GM11168 (cell line): ENCODE measurements around the gene DTNA.

Source experiments
- in situ Hi-C: fragments of 300-500 bp; cut with MboI; formaldehyde crosslinking; loops from one replicate; pipeline ENCODE4 v1.12.0; 2022; ENCODE audit warnings: low sequenced_read_pairs; ENCODE audit not compliant: unreplicated experiment

The DTNA gene

DNA sequence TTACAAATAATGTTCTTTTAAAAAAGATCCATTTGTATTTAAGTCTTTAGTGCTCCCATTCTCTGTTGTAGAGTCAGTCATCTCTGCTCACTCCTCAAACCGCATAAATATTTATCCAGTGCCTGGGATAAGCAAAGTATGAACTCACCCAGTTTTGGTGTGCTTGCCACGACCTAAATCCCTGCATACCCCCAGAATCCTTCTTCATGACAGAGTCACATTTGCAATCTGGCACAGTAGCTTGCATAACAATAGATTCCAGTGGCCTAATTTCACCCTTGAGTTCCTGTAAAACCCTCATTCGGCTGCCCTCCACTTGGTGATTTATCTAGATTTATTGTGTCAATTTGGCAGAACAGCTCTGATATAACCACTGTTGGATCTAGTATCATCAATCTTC lies 92.9 kb downstream of the DTNA start:
- in situ Hi-C loops = no loop called here

DNA sequence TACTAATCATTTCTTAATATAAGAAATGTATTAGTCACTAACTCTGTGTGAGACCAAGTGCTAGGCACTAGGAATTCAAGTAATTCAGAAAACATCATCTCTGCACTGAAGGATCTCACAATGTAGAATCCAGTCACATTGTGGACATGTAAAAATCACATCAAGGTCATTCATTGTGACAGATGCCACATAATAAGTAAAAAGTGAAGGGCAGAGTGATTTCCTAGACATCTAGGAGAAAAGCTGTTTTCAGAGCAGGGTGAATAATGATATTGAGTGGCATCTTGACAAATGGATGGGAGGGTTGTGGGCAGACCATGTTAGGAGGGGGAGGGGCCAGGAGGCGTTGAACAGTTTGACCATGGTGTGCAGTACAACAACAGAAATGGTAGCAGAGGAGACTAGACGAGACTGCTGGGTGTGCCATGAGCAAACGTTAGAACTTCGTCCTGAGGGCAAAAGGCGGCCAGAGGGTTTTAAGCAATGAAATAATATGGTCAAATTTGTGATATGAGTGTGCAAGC lies 93.8 kb downstream of the DTNA start:
- in situ Hi-C loops = no loop called here

DNA sequence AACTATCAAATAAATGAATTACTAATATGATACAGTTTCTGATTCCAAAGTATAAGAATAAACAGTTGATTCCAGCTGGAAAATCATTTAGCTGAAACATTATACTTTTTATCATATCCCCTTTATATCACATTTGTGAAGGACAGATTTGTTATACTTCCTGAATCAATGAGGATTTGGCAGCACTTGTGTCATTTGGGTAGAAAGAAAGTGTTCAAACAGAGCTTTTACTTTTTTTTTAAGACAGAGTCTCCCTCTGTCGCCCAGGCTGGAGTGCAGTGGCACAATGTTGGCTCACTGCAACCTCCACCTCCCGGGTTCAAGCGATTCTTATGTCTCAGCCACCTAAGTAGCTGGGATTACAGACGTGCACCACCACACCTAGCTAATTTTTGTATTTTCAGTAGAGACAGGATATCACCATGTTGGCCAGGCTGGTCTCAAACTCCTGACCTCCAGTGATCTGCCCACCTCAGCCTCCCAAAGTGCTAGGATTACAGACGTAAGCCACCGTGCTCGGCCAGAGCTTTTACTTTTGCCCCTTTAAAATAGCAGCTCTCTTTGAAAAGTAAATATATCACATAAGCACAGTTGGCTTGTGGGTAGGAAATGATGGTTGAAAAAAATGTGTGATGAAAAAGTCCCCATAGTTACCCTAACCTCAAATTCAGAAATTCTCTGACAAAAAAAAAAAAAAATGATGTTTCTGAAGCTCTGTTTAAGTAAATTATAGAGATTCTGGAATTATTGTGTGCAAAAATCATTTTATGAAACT lies 95.2 kb downstream of the DTNA start:
- in situ Hi-C loops = no loop called here

DNA sequence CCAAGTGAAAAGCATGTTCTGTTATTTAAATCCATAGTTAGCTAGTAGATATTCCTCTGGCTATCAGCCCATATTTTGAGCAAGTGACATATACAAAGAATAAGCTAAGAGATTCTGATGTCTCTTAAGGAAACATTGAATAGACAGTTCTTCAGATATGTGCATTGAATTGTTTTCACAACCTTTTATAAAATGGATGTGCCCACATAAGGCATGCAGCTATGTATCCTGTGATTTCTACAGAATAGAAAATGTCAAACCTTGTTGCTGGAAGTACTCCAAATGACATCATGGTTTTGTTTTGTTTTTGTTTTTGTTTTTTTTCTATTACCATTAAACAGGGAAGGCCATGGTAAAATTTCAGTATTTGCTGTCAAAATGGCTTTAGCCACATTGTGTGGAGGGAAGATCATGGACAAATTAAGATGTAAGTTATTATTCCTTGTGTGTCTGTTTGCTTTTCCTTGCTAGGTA lies 95.8 kb downstream of the DTNA start:
- in situ Hi-C loops = no loop called here

DNA sequence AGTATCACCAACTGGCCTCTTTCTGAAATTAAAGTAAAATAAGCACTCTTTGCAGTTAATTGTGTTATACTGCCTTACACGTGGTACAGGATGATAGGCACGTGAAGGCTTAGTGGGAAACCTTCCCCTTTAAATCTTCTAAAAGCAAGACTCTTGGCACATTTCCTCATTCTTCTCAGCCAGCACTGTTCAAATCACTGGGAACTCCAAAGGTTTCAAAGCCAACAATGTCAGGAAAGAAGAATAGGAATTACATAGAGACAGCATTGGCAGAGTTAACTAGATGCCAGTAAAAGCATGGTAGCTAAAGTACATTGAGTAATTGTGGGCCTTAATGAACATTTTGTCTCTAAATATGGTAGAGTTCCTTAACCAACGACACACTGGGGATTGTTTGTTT lies 96.4 kb downstream of the DTNA start:
- in situ Hi-C loops = no loop called here

DNA sequence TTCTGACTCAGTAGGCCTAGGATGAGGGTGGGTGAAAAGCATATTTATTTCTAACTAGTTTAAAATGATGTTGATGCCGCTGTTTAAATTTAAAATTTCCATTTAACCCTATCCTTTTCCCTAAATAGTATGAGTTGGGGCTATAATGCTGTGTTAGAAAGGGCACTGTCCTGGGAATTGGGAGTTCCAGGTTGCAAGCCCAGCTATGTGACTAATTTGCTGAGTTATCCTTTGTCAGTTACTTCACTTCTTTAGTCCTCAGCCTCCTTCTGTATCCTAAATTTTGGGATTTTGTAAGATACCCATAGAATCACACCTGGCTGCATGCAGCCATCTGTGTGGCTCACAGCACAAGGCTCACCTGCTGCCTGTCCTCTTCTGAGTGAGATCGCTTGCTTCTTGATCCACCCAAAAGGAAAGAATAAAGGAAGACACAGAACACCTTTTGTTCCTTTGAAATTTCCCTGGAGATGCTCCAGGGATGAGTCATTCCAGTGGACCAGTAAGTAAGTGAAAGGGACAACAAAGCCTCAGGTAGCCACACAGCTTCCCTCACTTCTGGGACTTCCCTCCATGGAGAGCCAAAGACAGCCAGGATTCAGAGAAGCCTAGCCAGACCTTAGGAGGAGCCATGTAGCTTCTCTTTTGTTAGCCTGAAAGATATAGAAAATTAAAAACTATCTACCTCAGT lies 97.2 kb downstream of the DTNA start:
- in situ Hi-C loops = no loop called here

DNA sequence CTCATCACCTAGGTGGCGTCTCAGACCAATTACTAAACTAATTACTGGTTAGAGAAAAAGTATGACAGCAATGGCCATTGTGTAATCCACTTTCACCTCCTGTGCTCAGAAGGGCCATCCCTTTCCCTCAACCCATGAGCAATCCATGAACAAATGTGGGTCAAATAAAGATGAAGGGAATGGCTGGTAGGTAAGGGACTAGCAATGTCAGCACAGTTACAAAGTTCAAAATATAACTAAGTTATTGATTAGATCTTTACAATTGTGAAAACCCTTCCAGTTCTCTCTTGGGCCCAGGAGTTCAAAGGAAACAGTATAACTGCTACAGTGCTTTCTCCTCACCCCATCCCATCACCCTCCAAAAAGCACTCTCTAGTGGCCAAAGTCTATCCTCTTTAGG lies 98.3 kb downstream of the DTNA start:
- in situ Hi-C loops = no loop called here

DNA sequence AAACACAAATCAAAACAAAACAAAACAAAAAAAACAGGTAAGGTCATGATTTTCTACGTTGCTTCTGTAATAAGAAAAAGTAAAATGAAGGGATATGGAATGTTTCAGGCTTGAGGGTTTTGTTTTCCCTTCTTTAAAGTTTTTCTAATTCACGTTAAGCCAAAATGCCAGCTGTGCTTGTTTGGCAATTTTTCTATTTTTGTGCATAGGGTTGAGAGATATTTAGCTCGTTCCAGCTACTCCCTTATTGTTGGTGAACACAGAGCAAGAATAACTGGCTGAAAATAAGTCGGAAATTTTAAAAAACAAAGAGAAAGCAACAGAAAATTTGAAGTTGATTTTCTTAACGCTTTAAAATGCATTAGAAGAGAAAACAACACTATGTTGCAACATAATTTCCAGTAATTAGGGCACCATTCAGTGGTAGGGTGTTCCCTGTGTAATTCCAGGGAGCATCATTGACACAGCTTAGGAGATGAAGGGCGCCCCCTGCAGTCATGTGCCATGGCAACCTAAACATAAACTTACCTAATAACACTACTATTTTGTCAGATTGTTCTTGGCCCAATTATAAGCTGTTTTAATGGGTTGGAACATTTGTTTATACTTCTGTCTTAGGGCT lies 99.5 kb downstream of the DTNA start:
- in situ Hi-C loops = no loop called here

DNA sequence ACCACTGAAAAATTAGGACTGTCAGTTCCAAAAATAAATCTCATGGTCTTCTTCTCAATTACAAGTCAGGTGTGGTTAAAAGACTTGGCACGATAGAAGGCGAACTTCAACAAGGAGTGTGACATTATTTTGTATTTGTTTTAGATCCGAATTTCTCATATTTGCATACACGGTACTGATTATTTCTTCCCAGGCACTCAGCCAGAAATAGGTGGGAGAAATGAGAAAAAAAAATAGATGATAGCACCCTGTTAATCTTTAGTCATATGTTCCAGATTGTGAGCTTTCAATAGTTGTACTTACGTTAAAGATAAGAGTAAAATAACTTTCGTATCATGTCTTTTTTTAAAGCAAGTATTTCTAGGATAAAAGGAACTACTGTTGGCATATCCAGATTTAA lies 106.1 kb downstream of the DTNA start:
- in situ Hi-C loops = no loop called here

DNA sequence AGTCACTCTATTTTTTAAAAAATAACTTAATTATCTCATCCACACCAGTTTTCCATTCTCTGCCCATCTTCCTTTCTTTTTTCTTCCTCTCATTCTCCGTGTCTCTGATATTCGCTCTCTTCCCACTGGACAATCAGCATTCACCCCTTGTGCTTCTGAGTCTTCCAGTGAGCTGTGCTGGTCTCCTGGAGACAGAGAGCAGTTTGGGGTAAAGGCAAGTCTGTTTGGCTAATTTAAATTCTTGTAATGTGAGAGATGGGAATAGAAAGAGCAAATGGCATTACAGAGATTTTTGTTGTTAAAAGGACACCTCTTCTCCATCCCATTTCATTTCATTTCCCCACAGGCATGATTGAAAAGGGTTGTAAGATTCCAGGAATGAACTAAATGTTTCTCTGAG lies 107.5 kb downstream of the DTNA start:
- in situ Hi-C loops = no loop called here

DNA sequence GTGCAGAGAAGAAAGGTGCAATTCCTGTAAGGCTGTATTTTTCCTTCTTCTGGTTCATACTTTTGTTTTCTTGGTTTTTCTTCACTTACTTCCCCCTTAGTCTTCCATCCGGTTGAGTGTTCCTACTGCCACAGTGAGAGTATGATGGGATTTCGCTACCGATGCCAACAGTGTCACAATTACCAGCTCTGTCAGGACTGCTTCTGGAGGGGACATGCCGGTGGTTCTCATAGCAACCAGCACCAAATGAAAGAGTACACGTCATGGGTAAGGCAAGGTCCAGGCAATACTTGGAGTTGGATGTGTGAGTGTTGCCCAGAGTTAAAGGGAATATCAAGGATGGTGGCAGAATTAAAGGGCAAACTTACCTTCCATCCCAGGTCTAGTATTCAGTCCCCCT lies 108.0 kb downstream of the DTNA start:
- in situ Hi-C loops = no loop called here

DNA sequence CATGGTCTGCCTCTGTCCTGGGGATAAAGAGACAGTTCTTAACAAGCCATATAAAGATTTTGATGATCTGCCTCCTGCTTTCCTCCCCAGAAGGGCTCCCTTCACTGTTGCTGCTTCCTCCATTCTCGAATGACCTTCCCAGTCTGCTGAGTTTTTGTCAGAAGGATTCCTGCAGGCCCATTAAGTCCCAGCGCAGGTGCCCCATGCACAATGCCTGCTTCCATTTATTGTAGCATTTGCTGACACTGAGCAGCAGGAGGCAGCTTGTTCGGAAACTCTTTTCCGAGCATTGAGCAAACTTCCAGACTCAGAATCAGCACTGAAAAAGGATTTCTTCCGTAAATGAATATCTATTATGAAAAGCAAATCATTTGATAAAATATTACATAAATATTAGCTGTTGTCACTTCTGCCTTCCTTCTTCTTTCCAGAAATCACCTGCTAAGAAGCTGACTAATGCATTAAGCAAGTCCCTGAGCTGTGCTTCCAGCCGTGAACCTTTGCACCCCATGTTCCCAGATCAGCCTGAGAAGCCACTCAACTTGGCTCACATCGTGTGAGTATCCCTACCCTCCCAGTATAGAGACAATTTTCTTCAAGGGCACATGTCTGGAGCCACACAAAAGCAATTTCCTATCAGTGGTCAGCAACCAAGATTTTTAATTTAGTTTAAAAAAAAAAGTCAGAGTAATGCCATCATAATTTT lies 110.4 kb downstream of the DTNA start:
- in situ Hi-C loops = no loop called here

DNA sequence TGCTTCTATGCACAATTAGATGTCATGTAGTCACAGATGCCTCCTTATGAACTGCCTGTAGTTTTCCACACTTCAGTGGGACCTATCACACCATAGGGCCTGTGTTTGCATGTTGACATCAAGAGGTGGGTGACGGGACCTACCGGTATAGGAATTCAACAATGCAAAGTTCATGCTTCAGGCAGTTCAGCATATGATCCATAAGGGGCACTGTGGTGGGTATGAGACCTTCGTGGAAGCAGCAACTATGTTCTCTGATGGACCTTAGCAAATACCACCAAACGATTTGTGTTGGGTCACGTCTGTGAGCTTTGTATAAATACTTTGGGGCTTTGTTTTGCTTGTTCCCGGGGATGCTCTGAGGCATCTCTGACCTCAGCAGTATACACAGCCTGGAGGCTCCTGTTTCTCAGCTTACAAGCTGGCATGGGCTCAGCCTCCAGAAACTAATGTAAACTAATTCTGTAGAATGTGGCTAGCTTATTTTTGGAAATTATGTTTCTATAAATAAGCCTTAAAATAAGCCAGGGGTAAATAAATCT lies 111.6 kb downstream of the DTNA start:
- in situ Hi-C loops = no loop called here

DNA sequence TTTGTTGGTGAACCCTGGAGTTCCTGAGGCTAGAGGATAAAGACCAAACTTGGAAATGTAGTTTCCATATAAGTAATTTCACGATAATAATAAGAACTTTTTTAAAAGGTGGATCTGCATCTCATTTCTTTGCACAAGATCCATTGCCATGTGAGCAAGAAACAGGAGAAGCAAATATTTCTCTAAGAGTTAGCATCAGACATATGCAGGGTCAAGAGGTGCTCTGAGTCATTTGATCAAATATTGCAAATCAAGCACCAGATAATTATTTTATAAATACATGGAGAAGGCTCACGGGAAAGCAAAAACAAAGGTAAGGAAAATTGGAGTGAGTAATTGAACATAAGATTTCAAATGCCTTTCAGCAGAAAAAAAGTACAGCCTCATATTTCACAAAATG lies 118.0 kb downstream of the DTNA start:
- in situ Hi-C loops = no loop called here

DNA sequence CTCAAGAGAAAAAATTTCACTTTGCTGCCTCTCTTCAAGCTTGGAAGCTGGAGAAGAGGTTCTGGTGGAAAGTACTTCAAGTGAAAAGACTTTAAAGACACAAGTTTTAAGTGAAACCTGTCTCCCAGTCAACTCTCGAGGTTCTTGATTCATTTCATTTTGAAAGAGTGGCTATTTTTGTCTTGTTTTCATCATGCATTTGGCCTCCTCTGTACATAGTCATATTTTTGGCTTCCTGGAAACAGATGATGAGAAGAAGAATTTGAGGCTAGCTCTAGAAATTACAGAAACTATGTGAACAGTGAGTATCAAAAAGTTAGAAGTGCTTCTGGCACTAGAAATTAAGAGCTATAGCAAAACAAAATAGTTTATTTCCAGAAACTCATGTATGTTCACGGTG lies 124.8 kb downstream of the DTNA start:
- in situ Hi-C loops = no loop called here

DNA sequence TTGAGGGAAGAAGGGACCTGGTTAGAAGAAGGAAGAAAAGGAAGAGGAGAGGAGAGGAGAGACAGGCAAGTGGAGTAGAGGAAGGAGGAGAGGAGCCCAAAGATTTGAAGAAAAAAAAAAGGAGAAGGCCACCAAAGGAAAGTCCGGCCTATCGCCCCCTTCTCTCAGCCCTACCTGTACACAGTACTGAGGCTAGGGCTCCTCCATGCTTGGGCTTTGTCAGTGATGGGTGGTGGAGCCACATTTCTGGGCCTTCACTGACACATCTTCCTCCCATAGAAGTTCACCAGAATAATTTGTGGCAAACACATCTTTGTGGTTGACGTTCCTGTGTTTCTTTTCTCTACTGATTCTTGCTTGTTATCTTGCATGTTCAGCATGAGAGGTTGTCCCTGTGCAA lies 125.4 kb downstream of the DTNA start:
- in situ Hi-C loops = no loop called here

DNA sequence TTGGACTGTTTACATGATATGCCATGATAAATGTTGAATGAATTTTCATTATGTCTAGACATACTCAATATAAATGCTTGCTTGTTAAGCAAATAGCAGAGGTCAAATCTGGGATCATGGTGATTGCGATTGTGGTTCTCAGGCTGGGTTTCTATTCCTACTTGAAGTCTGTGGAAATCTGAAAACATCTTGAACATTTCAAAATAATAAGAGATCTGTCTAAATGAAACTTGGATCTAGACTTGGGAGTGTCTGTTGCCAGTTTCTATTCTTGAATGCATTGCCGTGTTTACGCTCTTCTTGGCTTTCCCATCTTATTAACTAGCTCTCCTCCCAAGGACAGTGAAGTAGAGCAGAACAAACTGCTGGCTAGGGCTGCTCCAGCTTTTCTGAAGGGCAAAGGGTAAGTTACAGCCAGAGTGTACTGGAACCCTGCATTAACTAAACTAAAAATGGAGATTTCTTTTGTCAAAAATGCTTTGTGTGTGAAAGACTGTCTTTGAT lies 127.7 kb downstream of the DTNA start:
- in situ Hi-C loops = no loop called here

DNA sequence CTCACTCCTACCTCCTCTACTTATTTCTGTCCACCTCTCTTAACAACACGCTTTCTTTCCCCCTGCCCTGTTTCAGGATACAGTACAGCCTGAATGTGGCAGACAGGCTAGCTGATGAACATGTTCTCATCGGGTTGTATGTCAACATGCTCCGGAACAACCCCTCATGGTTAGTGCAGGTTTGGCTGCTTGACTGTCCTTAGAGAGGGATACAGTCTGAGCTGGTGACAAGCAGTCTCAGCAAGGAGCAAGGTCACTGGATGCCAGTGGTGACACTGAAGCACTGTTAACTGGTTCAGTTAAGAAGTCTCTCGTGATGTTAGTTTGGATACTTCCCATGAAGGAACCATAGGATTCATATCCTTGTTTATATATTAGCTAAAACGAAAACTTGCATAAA lies 128.6 kb downstream of the DTNA start:
- in situ Hi-C loops = no loop called here

DNA sequence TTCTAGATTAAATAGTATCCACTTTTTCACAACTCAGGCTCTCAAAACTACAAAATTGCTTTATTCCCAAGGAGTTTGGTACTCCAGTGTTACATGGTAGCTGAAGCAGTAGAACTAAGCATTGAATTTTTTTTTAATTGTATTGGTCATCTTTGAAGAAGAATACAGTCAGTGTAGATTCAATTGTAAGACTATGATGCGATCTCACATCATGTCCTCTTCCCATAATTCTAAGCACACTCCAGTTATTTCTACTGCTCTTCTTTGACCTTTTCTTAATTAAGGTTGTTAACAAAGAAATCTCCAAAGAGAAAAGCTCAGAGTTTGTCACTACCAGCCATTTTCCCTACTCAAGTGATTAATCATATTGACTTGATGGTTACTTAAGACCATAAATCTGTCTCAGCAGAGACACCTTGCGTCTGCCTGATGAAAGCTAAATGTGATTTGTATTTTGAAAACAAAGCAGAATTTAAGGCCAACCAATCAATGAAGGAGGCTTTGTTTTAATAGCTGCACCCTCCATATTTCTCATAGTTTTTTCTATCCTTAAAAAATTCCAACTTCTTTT lies 130.2 kb downstream of the DTNA start:
- in situ Hi-C loops = no loop called here

DNA sequence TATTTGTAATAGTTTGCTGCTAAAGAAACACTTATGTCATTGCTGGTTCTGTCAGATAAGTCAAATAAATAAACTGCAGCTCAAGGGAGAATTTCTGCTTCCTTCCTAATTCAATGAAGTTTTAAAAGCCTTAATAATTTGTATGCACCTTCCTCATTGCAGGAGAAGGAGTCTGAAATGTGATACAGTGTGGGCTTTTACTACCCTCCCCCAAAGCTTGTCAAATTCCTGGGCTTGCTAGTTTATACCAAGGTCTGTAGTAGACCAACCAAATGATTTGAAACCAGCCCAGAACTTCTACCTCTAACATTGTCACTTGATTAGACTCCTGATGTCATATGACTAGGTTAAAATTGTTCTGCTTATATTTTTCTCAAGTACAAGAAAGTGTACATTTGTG lies 131.8 kb downstream of the DTNA start:
- in situ Hi-C loops = no loop called here
